ENCODE results near the gene LARP1.

Gene LARP1

DNA sequence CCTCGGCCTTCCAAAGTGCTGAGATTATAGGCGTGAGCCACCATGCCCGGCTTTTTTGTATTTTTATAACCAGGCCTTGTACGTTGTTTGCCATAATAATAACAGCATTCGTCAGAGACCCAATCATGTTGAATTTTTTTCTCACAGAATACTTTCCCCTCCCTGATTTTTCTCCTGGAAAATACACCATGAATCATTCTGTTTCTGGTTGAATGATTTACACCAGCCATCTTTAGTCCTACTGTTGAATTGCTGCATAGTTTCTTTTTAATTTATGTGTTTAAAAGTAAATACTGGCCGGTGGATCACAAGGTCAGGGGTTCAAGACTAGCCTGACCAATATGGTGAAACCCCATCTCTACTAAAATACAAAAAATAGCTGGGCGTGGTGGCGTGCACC, 106.8 kb downstream of the LARP1 start:
- no peak for DNase-seq

GRCh38 chr5:154862766-154863165, 107.6 kb downstream of the LARP1 start:
- no peak for DNase-seq

- DNase-seq, result no peak
Measured at GRCh38 chr5:154863291-154864080, 108.3 kb downstream of the LARP1 start.

DNA sequence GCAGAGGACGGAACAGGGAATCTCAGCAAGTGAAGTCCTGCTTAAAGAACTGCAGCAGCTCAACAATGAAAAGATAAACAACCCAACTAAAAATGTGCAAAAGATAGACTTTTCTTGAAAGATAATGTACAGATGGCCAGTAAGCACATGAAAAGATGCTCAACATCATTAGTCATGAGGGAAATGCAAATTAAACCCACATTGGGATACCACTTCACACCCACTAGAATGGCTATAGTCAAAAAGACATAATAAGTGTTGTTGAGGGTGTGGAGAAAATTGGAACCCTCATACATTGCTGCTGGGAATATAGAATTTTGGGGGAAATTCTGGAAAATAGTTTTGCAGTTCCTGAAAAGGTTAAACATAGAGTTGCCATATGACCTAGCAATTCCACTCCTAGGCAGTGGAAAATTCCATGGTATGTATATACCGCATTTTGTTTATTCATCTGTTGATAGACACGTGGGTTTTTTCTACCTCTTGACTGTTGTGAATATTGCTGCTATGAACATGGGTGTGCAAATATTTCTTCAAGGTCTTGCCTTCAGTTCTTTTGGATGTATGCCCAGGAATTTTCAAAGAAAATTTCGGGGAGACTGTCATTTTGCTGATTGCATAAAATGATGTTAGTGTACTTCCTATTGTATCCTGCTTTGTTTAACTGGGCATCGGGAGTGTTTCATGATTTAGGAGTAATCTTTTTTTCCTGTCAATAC, 110.4 kb downstream of the LARP1 start:
- DNase-seq, result no peak

DNA sequence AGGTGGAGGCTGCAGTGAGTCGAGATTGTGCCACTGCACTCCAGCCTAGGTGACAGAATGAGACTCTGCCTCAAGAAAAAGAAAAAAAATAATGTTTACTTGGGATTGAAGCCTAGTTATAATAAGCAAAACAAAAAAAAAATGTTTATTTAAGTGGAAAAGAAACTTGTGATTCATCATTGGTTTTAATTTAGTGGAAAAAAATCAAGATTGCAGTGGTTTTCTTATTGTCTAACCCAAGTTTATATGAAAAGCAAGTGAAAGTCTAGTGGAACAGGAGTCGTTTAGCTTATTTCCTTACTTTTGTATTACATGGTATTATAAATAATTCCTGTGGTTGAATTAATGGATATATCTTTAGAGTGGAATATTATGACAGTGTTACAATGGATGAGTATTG, 111.7 kb downstream of the LARP1 start:
- DNase-seq, result no peak

Data from activated naive CD4-positive, alpha-beta T cell (primary cell).